GM18517 (cell line): ENCODE measurements around the gene MOCS2.

ENCODE experiments used
- ATAC-seq: cut with Tn5 transposase; IDR thresholded peaks from one replicate; pipeline ENCODE4 v1.9.1; 2021; ENCODE audit warnings: mild to moderate bottlenecking, moderate library complexity; ENCODE audit not compliant: unreplicated experiment

The MOCS2 gene

GRCh38 chr5:53095931-53096525 is 13.5 kb downstream of the MOCS2 start:
- ATAC-seq: peak; percentile 86

DNA sequence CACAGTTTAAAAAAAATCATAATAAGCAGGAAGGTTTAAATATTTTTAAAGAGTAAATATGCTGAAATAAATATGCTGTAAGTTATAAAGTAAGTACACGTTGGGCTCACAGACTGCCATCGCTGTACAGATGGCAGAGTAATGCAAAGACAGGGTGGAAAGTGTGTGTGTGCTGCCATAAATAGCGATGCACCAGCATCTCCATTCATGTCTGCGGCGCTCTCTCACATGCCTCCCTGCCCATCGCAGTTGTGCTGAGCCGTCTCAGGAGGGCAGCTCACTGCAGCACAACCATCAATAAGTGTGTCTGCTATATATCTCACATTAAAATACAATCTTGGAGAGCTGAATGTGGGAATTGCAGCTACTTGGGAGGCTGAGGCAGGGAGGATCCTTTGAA is 14.3 kb downstream of the MOCS2 start:
- no peak for ATAC-seq

DNA sequence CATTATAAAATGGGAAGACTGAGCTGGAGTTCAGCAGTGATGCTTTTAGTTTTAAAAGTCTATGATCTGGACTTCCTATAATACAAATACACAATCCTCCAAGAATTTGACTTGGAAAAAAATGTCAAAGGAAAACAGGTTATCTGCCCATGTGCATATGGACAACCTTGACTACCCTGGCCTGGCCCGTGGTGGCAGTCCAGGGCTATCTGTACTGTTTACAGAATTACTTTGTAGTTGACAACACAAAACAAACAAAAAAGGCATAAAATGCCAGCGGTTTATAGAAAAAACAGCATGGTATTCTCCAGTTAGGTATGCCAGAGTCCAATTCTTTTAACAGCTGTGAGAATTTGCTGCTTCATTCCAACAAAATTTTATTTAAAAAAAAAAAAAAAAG is 17.3 kb downstream of the MOCS2 start:
- ATAC-seq: no peak

- no peak for ATAC-seq
Observed at GRCh38 chr5:53091289-53091688, 18.3 kb downstream of the MOCS2 start.

DNA sequence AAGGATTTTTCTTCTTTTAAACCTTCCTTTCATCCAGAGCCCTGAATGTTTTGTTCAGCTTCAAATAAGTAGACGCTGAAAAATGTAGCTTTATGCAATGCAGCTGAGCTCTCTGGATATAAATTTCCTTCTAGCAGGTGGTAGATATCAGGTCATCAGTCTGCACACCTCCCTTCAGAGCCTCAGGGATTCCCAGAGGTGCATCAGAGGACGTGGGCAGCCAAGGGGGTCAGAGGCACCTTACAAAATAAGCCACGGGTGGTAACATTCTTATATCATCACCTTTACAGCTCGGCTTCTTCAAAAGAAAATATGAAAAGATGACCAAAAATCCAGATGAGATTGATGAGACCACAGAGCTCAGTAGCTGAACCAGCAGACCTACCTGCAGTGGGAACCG is 19.3 kb downstream of the MOCS2 start:
- ATAC-seq: no peak

DNA sequence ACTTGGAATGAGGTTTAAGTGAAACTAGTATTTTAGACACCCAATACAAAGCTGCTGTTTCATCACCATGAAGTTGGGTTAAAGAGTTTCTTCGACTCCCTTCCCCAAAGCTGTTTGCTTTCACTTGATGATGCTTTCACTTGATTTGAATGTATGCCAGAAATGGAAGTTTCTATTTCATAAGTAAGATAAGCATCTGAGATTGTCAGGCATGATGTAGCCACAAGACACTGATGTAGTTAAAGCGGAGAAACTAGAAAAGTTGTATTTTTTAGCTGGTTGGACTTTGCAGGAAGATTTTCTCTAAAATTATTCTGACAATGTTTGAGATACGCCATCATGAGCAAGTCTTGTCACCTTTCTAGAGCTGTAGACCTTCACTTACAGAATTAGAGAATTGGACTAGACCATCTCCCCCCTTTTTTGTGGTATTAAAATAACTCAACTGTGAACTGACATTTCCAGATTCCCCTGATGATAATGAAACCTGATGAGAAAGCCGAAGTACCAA is 20.0 kb downstream of the MOCS2 start:
- peak; percentile 73 for ATAC-seq

DNA sequence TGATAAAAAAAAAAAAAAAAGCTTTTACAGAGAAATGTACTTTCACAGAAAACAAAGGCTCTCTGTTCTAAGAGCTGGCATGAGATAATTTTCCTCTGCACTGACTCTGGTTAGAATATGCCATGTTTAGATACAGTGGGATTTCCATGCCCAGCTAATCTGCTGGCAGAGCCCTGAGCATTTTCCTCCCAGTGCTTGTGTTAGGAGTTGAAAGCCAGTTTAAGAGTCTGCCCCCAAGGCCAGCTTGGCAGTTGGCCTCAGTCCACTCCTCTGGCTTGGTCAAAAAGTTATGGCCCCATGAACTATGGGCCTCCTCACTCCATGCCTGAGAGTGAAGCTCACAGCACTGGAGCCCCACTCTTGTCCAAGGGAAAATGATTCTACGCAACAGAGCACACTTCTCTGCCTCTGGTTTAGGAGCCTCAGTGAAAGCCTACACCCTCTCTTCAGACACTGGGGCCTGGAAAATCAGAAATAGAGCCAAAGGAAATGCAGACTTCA is 21.9 kb downstream of the MOCS2 start:
- ATAC-seq: no peak

DNA sequence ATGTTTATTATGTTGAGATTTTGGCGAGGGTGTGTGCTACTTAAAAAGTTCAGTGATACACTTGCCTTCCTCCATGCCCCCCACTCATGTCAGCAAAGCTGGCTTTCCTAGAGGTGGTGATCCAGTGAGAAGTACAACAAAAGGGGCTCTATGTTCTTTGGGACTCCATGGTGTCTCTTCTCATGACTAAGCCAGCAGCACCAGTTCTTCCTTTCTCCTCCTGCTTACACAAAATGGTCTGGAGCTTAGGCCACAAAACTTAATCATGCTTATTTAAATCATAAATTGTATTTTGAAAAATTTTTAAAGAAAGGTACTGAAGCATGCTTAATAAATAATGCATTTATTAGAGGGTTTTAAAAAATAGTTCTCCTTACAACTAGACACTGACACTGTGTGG is 22.4 kb downstream of the MOCS2 start:
- ATAC-seq: no peak

- no peak for ATAC-seq
Observed at GRCh38 chr5:53084546-53085255, 24.9 kb downstream of the MOCS2 start.

GRCh38 chr5:53083927-53084326 is 25.6 kb downstream of the MOCS2 start:
- no peak for ATAC-seq

GRCh38 chr5:53080271-53080670 is 29.3 kb downstream of the MOCS2 start:
- ATAC-seq: no peak

DNA sequence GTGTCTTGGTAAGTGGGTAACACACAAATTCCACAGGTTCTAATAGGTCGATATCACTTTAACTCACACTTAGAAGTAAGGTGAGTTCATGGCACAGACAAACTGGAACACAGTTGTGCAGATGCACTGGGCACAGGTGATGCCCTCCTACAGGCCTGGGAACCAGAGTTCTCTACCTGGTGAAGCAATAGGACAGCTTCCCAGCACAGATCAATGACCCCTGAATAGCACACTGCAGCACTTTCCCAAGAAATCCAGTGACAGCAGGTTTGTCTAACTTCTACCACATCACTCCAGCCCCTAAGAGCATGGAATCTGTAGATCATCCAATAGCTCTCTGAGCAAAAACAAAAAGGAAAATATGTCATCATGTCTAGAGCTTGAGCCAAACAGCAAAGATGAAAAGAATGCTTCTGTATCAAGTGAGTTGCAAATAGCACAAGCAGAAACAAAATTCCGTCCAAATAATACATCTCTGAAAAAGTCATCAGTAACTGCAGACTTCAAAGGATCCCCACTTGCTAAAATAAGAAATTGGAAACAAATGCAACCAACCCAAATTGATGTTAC is 33.5 kb downstream of the MOCS2 start:
- ATAC-seq: no peak

DNA sequence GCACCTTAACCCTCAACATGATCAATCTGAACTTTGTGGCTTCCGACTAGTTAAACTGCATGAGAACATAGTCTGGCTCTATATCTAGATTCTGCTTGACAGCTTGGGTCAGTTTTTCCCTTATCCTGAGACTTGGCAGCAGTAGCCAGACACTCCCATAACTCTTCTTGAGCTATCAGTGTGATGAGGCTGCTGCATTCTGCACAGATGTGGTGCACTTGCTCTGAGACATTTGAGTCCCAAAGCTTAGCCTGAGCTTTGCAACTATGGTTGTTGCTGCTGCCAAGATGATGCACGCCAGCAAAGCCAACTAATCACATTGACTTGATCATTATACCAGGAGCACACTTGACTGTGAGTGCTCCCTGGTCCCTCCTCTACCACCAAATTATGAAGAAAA is 36.2 kb downstream of the MOCS2 start:
- no peak for ATAC-seq

DNA sequence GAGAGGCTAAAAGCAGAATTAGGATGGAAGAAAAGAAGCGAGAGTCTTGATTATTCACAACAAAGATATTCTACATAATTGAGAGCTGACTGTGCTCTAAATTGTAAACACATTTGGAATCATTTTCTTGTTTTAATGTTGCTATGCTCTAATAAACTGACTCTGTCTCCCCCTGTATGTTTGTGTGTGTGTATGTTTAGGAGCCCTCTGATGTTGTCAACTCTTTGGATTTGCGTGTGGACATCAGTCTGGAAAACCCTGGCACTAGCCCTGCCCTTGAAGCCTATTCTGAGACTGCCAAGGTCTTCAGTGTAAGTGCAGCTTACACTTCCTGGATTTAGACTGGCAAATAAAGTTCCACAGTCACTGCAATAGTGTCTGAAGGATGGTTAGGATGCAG is 37.8 kb downstream of the MOCS2 start:
- no peak for ATAC-seq

GRCh38 chr5:53071298-53071697 is 38.3 kb downstream of the MOCS2 start:
- ATAC-seq: no peak

- ATAC-seq: no peak
Observed at GRCh38 chr5:53069626-53070025, 39.9 kb downstream of the MOCS2 start.

- no peak for ATAC-seq
Observed at GRCh38 chr5:53068291-53068836, 41.2 kb downstream of the MOCS2 start.

DNA sequence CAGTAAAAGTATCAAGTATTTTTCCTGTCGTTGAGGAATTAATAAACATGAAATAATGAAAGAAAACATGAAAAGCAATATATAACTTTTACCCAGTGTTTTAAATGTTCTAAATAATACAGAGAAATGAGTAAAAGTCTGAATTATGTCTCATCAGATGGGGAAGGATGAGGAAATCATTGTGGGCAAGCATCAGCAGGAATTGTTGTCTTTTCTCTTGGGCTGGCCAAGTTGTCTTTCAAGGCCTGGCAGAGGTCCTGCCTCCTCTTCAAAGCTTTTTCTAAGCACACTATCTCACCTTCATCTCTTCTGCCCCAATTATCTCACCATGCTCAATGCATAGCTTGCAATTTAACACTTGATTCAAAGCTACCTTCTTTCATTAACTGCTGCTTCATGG is 41.9 kb downstream of the MOCS2 start:
- no peak for ATAC-seq

GRCh38 chr5:53066088-53066487 is 43.5 kb downstream of the MOCS2 start:
- ATAC-seq: no peak

- ATAC-seq: no peak
Observed at GRCh38 chr5:53063791-53064190, 45.8 kb downstream of the MOCS2 start.

DNA sequence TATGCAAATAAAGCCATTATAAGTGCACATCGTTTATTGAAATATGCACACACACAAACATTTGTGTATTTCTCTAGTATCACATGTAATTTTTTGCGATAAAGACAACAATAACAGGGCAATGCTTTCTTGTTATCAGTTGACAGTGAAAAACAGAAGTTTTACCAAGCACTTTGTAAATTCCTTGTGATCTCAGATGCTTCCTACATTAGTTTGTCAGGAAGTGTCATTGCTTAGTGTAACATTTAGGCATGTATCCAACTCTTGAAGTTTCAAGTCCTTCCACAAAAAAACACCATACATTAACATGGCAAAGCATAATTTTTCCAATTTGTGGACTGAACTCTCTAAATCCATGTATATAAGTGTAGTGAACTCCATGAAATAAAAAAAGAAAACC is 46.4 kb downstream of the MOCS2 start:
- ATAC-seq: no peak

DNA sequence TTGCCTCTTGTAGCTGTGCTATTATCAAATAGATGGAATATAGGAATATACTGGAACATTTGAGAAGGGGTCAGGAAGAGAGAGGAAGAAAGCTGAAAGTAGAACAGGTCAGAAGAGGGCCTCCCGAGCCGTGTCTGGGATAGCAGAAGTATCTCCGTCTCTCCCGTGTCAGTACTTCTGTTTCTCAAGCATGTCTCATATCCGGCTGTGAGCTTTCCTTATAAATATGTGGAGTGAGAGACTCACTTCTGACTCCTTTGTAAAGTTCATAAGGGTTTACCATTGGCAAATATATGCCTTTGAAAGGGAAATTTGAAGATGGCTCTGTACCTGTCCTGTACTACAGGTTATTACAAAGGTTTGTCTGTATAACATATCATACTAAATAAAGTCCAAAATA is 50.3 kb downstream of the MOCS2 start:
- no peak for ATAC-seq
